HepG2 (cell line): Measurements from ENCODE around the gene GJD3. TPM values are rescaled to one million over a fixed set of nuclear protein-coding genes. Genes with fewer than 3 reads are reported as not detected.

Experiments
- CCAR2 ChIP-seq: fragments of 200-400 bp; formaldehyde crosslinking; optimal IDR thresholded peaks from 2 replicates; pipeline ENCODE3; 2018; ENCODE audit warnings: low read depth, mild to moderate bottlenecking, low read length, moderate library complexity
- CEBPZ ChIP-seq: IDR thresholded peaks from 2 replicates; pipeline ENCODE4 v1.6.1; 2012; ENCODE audit warnings: low read length, improper control_type of control experiment
- DBP ChIP-seq: sonication (generic); formaldehyde crosslinking; IDR thresholded peaks from 2 replicates; pipeline ENCODE4 v1.4.0; 2020; ENCODE audit warnings: missing genetic modification reagents; ENCODE audit errors: not compliant biosample characterization
- DMTF1 ChIP-seq: sonication (generic); formaldehyde crosslinking; IDR thresholded peaks from 2 replicates; pipeline ENCODE4 v1.4.0; 2020; ENCODE audit warnings: mild to moderate bottlenecking, missing genetic modification reagents
- LBX2 ChIP-seq: sonication (generic); formaldehyde crosslinking; IDR thresholded peaks from 2 replicates; pipeline ENCODE4 v1.5.0; 2020; ENCODE audit warnings: missing genetic modification reagents, mild to moderate bottlenecking, borderline replicate concordance
- NFKB2 ChIP-seq: sonication (generic); formaldehyde crosslinking; IDR thresholded peaks from 2 replicates; pipeline ENCODE4 v1.4.0; 2020; ENCODE audit warnings: missing genetic modification reagents, borderline replicate concordance
- POGK ChIP-seq: sonication (generic); formaldehyde crosslinking; conservative IDR thresholded peaks from 2 replicates; pipeline ENCODE4 v1.8.0; 2022; ENCODE audit warnings: mild to moderate bottlenecking, moderate library complexity, missing genetic modification reagents
- ZGPAT ChIP-seq: IDR thresholded peaks from 2 replicates; pipeline ENCODE4 v1.6.1; 2016; ENCODE audit warnings: mild to moderate bottlenecking
- ZNF563 ChIP-seq: sonication (generic); formaldehyde crosslinking; IDR thresholded peaks from 2 replicates; pipeline ENCODE4 v1.8.0; 2022; ENCODE audit warnings: mild to moderate bottlenecking, moderate library complexity, missing genetic modification reagents
- ZNF761 ChIP-seq: sonication (generic); formaldehyde crosslinking; conservative IDR thresholded peaks from 2 replicates; pipeline ENCODE4 v1.4.0; 2020; ENCODE audit warnings: mild to moderate bottlenecking, missing genetic modification reagents
- polyA plus RNA-seq, 8 experiments: library from polyadenylated mRNA; depleted of rRNA in 3 of 8; stranded (reverse) in 7 of 8; unstranded in 1 of 8; fragments of >200 nt; fragmentation: Illumina TruSeq in 4 of 8; extraction: Trizol in 4 of 8; gene quantifications; 2 replicates each; pipeline versions ENCODE4 v1.2.1 to v1.2.3, GENCODE V29; 2011 to 2016; ENCODE audit warnings: low read depth in 4 of 8, missing spikeins in 1 of 8, mixed read lengths in 1 of 8; ENCODE audit not compliant: insufficient read depth in 1 of 8
- total RNA-seq, 5 experiments: library from RNA; depleted of rRNA; stranded (reverse); fragments of >200 nt; fragmentation: Illumina TruSeq; extraction: Trizol; gene quantifications; 2 replicates each; pipeline ENCODE4 v1.2.3, GENCODE V29; 2016; ENCODE audit warnings: low read depth in 1 of 5

The GJD3 gene
- total and polyA plus RNA-seq, 2 of the 13 experiments (the other 11 are each of a cell fraction or from before 2014, with no cell fraction given) = not detected

- TF ChIP-seq CEBPZ (no peak), CCAR2 (no peak), LBX2 (CRISPR knock-in tag) (0 out of 2 replicates have a peak, but pooled peaks have one; percentile 18), NFKB2 (peak; percentile 20; the same call in 1 of the 2 replicates), ZNF761 (CRISPR knock-in tag) (0 out of 2 replicates have a peak, but pooled peaks have one; percentile 47), POGK (CRISPR knock-in tag) (0 out of 2 replicates have a peak, but pooled peaks have one; percentile 41), DMTF1 (CRISPR knock-in tag) (no peak), DBP (CRISPR knock-in tag) (no peak), ZGPAT (no peak; the same call in 1 of the 2 replicates), ZNF563 (CRISPR knock-in tag) (no peak; the same call in 1 of the 2 replicates)
These were observed 9.3 kb downstream of the GJD3 start (continued) for GRCh38 chr17:40355123-40355803.
